ENCODE measurements around the gene ATF6.

ATF6 gene

GRCh38 chr1:161902182-161902581 lies 136.1 kb downstream of the ATF6 start:
- no peak for DNase-seq

DNA sequence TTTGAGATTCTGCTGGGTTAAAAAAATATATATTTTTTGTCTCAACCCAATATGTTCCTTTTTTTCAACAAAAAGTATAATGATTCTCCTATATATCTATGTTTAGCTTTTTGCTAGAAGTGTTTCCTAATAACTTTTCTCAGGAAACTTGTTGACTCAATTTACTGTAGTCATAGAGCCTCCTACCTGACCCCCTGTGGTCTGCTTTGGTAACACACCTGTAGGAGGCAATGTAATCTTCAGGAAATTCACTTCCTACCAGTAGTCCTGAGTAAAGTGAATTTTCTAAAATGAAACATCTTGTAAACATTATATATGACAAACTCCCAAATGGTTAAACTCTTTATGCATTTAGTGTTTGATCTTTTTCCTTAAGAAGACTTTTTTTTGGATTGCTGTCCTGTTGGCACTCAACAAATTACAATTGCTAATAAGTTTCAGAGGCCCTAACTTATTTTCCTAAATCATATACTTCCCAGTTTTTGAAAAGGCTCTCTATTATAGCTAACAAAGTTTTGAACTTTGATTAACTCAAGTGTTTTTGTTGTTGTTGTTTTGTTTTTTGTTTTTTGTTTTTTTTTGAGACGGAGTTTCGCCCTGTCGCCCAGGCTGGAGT lies 139.3 kb downstream of the ATF6 start:
- DNase-seq: peak; percentile 29

GRCh38 chr1:161907265-161907664 lies 141.1 kb downstream of the ATF6 start:
- no peak for DNase-seq

DNA sequence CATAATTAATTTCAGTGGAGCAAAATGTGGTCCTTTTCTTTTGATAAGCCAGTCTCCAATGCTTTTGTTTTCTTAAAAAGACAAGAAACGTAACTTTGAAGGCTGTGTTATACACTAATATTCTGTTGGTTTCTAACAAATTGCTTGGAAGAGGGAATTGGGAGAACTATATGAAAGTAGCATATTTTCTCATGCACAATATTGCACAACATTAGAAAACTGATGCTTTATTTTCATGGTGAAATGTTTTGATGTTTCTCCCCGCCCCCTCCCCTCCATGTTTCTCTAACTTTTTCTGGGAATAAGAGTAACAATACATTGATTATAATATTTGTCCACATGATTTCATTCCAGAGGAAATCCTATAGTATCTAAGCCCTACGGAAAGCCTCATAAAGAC lies 142.1 kb downstream of the ATF6 start:
- DNase-seq: no peak

- peak; percentile 26 for DNase-seq
Observed at GRCh38 chr1:161910604-161911003, 144.5 kb downstream of the ATF6 start.

DNA sequence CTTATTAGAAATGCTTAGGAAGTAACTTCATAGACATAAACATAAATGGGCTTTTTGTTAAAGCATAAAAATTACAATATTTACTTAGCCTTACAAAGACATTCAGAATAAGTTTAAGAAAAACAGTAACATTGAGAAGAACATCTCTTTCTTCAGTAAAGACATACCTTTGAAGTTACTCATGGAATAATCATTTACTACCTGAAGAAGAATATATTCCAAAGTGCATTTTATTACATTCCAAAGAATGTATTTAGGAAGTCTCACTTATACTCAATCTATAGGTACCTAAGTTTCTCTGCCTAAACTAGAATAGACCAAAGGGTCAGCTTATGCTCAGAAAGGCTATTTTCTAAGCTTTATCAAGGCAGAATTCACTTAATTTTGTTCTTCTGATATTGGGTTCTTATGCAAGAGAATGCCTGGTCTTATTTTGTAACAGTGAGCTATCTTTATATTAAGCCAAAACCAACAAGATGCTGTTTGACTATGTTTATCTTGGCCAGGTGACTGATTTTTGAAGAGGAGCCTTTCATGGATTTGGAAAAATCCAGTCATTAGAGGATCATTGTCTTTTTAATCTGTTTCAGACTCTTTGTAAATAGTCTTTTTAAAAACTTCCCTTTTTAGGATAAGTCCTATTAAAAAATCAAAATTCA lies 147.5 kb downstream of the ATF6 start:
- DNase-seq: no peak

DNA sequence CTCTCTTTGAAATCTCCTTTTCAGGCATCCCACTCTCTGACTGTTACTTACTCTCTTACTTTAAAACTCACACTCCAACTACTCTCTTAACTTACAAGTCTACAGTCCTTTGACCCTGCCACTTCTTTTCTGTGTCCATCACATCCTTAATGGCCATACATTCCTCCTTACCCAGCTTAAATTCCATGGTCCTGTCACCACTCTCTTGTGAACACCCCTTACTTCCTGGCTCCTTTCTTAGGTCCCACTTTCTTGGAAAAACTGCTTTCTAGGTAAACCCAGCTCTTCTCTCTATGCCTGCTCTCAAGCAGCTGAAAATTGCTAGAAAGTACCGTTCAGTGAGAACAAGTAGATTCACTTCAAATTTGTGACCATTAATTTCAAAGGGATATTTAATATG lies 148.5 kb downstream of the ATF6 start:
- no peak for DNase-seq

GRCh38 chr1:161915051-161915503 lies 149.0 kb downstream of the ATF6 start:
- DNase-seq: no peak

DNA sequence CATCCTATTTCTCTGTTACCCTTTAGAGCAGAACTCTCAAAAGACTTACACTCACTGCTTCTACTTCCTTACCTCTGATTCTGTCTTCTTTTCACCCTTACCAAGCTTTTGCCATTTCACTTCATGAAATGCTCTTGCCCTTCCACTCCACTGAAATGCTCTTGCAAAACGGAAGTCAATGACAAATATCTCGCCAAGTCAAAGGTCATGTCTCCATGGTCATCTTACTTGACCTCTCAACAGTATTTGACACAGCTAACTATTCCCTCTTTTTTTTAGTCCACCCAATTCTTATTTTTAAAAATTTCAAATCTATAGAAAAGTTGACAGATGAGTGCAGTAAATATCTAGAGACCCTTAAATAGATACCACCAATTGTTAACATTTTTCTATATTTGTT lies 149.9 kb downstream of the ATF6 start:
- no peak for DNase-seq

DNA sequence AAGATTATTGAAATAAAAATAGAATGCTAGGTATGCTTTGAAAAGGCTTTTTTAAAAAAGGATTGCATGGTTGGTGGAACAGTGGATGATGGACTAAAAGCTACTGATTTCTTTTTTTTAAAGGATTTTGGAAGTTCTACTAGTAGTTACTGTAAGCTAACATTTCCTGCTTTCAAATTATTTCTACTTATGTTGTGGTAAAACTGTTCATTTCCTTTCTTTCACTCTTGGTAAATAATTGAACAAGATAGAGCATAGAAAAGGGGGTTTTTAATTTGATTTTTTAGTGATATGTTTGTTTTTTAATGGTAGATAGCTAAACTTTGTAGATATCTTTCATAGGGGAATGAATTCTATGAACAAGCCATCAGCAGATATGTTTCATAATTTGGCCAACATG lies 153.1 kb downstream of the ATF6 start:
- no peak for DNase-seq

DNA sequence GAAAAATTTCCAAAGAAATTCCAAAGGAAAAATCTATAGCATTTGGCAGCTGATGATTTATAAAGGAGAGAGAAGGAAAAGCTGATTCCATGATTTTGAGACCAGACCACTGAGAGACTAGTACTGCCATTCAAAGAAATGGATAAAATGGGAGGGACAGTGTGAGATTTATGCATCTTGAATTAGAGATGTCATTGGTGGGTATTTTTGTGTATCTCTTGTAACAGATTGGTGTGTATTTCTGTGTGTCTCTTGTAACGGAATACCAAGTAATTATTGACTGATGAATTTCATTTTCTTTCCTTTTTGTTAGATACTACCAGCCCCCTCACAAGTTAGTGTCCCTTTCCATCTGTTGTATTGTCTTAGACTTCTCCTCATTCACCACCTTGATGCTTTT lies 155.4 kb downstream of the ATF6 start:
- DNase-seq: no peak

DNA sequence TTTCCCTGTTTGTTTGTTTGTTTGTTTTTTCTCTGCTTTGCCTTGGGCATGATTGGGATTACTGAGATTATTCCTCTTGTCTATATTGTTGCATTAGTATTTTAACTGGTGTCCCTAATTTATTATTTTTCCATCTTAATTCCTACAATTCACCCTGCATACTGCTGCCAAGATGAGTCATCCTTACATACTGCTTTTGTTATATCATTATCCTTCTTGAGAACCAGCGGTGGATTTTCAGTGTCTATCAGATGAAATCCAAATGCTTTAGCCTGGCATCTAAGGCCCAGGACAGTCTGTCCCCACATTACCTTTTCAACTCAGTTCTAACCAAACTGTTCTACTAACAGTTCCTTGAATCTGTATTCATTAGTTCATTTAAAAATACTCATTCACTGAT lies 155.9 kb downstream of the ATF6 start:
- DNase-seq: peak; percentile 75

- DNase-seq: no peak
Observed at GRCh38 chr1:161928056-161928455, 161.9 kb downstream of the ATF6 start.

DNA sequence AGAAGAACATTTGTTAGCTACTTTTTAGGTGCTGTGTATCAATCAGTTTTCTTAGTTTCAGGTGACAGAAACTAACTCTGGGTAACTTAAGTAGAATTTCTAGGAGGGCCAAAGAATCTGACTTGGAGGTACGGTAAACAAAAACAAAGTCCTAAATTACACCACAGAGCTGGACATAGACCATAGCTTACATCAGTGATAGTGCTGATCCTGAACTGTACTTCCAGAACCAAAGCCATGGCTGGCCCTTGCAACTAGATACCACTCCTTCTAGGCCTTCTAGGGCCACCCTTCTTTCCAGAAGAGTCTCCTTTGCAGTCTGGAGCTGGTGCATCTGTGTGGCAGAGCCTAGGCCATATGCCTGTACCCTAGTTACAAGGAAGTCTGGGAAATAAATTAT lies 163.0 kb downstream of the ATF6 start:
- DNase-seq: no peak

DNA sequence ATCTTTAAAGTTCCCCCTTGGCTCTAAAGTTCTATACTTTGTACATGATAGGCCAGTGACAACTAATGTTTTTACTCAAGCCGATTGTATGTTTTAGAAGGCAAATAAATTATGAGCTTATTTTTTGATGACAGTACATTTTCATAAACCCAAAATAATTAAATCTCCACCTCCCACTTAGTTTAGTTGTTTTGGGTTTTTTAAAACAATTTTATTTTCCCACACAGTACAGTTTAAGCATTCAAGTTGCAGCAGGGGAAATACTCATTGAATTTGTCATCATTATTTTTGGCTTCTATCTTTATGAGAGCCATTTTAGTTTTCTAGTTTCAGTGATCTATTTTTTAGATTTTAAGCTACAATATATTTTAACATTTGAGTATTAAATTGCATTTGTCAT lies 163.9 kb downstream of the ATF6 start:
- peak; percentile 51 for DNase-seq

DNA sequence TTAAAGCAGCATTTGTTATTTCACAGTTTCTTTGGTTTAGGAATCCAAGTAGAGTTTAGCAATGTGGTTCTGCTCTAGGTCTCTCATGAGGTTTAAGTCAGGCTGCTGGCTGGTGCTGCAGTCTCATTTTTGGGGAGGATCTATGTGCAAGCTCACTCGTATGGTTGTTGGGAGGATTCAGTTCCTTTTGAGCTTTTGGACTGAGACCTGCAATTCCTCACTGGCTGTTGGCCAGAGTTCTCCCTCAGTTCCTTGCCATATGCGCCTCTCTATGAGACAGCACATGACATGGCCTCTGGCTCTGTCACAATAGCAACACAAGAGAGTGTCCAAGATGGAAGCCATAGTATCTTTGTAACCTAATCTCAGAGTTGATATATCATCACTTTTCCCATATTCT lies 166.5 kb downstream of the ATF6 start:
- DNase-seq: no peak

DNA sequence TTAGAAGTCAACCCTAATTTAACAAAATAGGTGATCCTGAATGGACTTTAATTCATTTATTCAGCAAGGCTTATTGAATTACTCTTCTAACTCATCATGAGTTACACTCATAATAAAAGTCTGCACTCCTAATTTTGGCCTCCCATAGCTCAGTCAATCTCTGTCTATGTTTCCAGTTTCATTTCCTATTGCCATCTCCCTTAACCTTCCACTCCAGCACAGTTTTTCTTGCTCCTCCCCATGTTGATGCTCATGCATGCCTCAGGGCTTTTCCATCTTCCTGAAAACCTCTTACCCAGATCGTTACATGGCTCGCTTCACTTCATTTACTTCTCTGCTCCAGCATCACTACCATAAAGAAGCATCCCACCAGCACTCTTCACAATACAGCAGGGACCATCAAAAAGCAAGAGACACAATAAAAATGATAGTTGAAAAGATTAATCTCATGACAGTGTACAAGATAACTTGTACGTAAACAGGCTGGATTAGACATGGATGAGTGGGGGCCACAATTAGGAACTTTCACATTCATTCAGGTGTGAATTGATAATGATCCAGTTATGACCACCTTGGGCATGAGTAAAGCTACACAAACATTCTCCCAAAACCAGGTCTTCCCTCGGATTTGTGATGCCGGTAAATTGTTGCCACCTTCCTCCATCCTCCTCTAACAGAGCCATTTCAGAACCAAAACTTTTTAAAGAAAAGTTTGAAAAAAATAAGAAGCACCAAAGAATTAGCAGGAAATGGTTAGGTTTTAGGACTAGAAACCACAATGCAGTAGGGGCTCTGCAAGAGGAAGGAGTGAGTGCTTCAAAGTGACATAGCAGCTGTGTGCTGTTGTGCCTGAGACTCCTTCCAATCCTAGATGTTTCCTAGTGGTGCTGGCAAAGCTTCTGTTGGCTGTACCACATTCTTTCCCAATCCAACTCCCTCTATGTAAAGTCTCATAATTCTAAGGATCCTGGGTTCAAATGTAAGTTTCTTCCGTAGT lies 167.8 kb downstream of the ATF6 start:
- DNase-seq: no peak

DNA sequence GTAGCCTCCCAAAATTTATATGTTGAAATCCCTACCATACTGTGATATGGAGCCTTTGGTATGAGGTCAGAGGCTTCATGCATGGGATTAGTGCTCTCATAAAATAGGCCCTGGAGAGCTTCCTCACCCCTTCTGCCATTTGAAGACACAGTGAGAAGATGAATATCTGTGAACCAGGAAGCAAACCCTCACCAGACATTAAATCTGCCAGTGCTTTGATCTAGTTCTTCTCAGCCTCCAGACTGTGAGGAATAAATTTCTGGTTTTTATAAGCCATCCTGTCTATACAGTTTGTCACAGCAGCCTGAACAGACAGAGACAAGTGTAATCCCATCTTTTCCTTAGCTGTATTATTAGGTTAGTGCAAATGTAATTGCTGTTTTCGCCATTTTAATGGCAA lies 169.1 kb downstream of the ATF6 start:
- no peak for DNase-seq

GRCh38 chr1:161936786-161937185 lies 170.7 kb downstream of the ATF6 start:
- DNase-seq: no peak

- DNase-seq: peak; percentile 11
Observed at GRCh38 chr1:161940866-161941591, 174.9 kb downstream of the ATF6 start.

GRCh38 chr1:161941726-161942436 lies 175.8 kb downstream of the ATF6 start:
- DNase-seq: no peak

GRCh38 chr1:161943737-161944136 lies 177.6 kb downstream of the ATF6 start:
- DNase-seq: no peak

Data from HCEC 1CT (cell line).